Measurements from ENCODE around the gene FCRL1. TPM values are rescaled to one million over a fixed set of nuclear protein-coding genes. Genes with fewer than 3 reads are reported as not detected.

FCRL1 gene
- total and polyA plus RNA-seq, 7 experiments from 2014 or later = 0.18 to 10.7 (median 0.70) TPM; not detected in 1

Other genes with a start within 250 kb of the FCRL1 start
- not detected for gene FCRL4, start 222.0 kb downstream of the FCRL1 start, total RNA-seq
- not detected for gene FCRL4, start 222.0 kb downstream of the FCRL1 start, polyA plus RNA-seq
- 10 to 100 TPM in 1 of 5 experiments, 1 to 10 TPM in 3, not detected in 1; 1.1 to 20.3 (median 1.7) TPM for gene FCRL3, start 119.4 kb downstream of the FCRL1 start, total RNA-seq
- 1 to 10 TPM in 1 of 2 donors, under 1 TPM in 1; 0.44 to 1.4 TPM for gene FCRL3, start 119.4 kb downstream of the FCRL1 start, polyA plus RNA-seq
- 1 to 10 TPM in 1 of 5 experiments, under 1 TPM in 2, not detected in 2; 0.27 to 3.2 (median 0.64) TPM for gene FCRL2, start 43.0 kb downstream of the FCRL1 start, total RNA-seq
- under 1 TPM in 1 of 2 donors, not detected in 1; 0.09 TPM for gene FCRL2, start 43.0 kb downstream of the FCRL1 start, polyA plus RNA-seq
- gene CD5L, start 21.7 kb upstream of the FCRL1 start, total RNA-seq = not detected
- gene CD5L, start 21.7 kb upstream of the FCRL1 start, polyA plus RNA-seq = not detected
- not detected for gene KIRREL1, start 173.5 kb upstream of the FCRL1 start, total RNA-seq
- not detected for gene KIRREL1, start 173.5 kb upstream of the FCRL1 start, polyA plus RNA-seq